K562 (cell line): Measurements from ENCODE around the gene MS4A5. TPM values are rescaled to one million over a fixed set of nuclear protein-coding genes. Genes with fewer than 3 reads are reported as not detected.

Experiments
- ATAC-seq: fragments of 200-7000 bp; cut with Tn5 transposase; 3 replicates; pipeline ENCODE4 v1.9.1; 2020; ENCODE audit warnings: moderate library complexity
- BruUV-seq: library from RNA; stranded (reverse); fragments of 400-500 nt; replicated peaks from 2 replicates; lab custom pipeline; 2021; lab: Mats Ljungman, UMichigan
- CTCF ChIA-PET: fragments of 300-600 bp; formaldehyde crosslinking; extraction: SDS; loops from one replicate; lab custom pipeline; 2021; ENCODE audit warnings: low intra/inter-chr PET ratio; lab: Yijun Ruan, JAX
- POLR2A ChIA-PET: fragments of 300-600, 350-650 bp; sonication (Branson Sonifier 250); formaldehyde crosslinking; extraction: SDS; loops from one replicate; lab custom pipeline; 2021; ENCODE audit warnings: antibody characterized with exemption, inconsistent platforms; lab: Yijun Ruan, JAX
- DNase-seq, 4 experiments: peaks; one replicate each; pipeline versions ENCODE4 v3.0.0 to v3.0.0-alpha.2; 2011 to 2018; ENCODE audit warnings: low spot score in 3 of 4, mixed read lengths in 3 of 4; ENCODE audit errors: extremely low read depth in 1 of 4
- FAIRE-seq: peaks from 2 replicates; lab custom pipeline; 2011; peaks lifted over from hg19 to GRCh38; lab: Jason Lieb, UNC
- H2AFZ ChIP-seq: 2 replicates; pipeline ENCODE4 v1.6.0; 2011; ENCODE audit warnings: low read depth, low read length, control low read depth, inconsistent platforms
- H3K27ac ChIP-seq: fragments of 200-600 bp; 3 replicates; pipeline ENCODE4 v1.8.0; 2011; ENCODE audit warnings: low read depth, mild to moderate bottlenecking, control low read depth, inconsistent platforms, low read length, moderate library complexity, mixed read lengths; ENCODE audit errors: extremely low read depth
- H3K27me3 ChIP-seq, 2 experiments: fragments of 300-600 bp in 1 of 2; 2 replicates in 1 of 2; 3 replicates in 1 of 2; pipeline versions ENCODE4 v1.6.0 to v1.8.0; 2011; ENCODE audit warnings: inconsistent platforms in 2 of 2, low read length in 2 of 2, mild to moderate bottlenecking in 1 of 2, mixed read lengths in 1 of 2, moderate library complexity in 1 of 2; ENCODE audit not compliant: control insufficient read depth in 2 of 2, insufficient read depth in 2 of 2
- H3K36me3 ChIP-seq: fragments of 300-600 bp; 3 replicates; pipeline ENCODE4 v1.8.0; 2011; ENCODE audit warnings: mild to moderate bottlenecking, low read length, inconsistent platforms; ENCODE audit not compliant: control insufficient read depth, insufficient read depth
- H3K4me1 ChIP-seq, 2 experiments: fragments of 200-600 bp in 1 of 2; replicated peaks in 1 of 2; 2 replicates in 1 of 2; 3 replicates in 1 of 2; pipeline versions ENCODE4 v1.5.1 to v1.8.0; 2011; ENCODE audit warnings: inconsistent platforms in 2 of 2, low read length in 2 of 2, mild to moderate bottlenecking in 1 of 2, mixed read lengths in 1 of 2, moderate library complexity in 1 of 2; ENCODE audit not compliant: control insufficient read depth in 2 of 2, insufficient read depth in 2 of 2
- H3K4me2 ChIP-seq: 2 replicates; pipeline ENCODE4 v1.6.1; 2011; ENCODE audit warnings: low read length, control low read depth, inconsistent platforms, mixed read lengths; ENCODE audit not compliant: insufficient read depth
- H3K4me3 ChIP-seq: fragments of 200-600 bp; sonication (generic), shearing (Covaris generic); 2 replicates; pipeline ENCODE4 v1.5.1; 2016; ENCODE audit warnings: control low read depth, inconsistent platforms
- H3K79me2 ChIP-seq: fragments of 200-600 bp; 3 replicates; pipeline ENCODE4 v1.8.0; 2011; ENCODE audit warnings: low read length, inconsistent platforms; ENCODE audit not compliant: control insufficient read depth, insufficient read depth
- H3K9ac ChIP-seq, 2 experiments: 2 replicates each; pipeline versions ENCODE4 v1.6.0 to v1.6.1; 2011; ENCODE audit warnings: low read depth in 2 of 2, low read length in 2 of 2, control low read depth in 1 of 2, inconsistent platforms in 1 of 2, mild to moderate bottlenecking in 1 of 2, mixed read lengths in 1 of 2; ENCODE audit not compliant: insufficient read depth in 1 of 2
- H3K9me1 ChIP-seq: one replicate; pipeline ENCODE4 v1.6.0; 2011; ENCODE audit warnings: inconsistent platforms, mild to moderate bottlenecking, low read length, moderate library complexity; ENCODE audit not compliant: control insufficient read depth, insufficient read depth
- H3K9me3 ChIP-seq: replicated peaks from 2 replicates; pipeline ENCODE4 v1.5.1; 2011; ENCODE audit warnings: low read depth, low read length, inconsistent platforms; ENCODE audit not compliant: control insufficient read depth, insufficient read depth
- H4K20me1 ChIP-seq: replicated peaks from 2 replicates; pipeline ENCODE4 v1.6.1; 2011; ENCODE audit warnings: low read length, inconsistent platforms, mixed read lengths; ENCODE audit not compliant: control insufficient read depth, insufficient read depth
- RBFOX2 ChIP-seq: fragments of 200-400 bp; formaldehyde crosslinking; IDR thresholded peaks from 2 replicates; pipeline ENCODE4 v1.6.1; 2017; ENCODE audit warnings: low read depth, mild to moderate bottlenecking, low read length, moderate library complexity
- WGBS: fragments of 100-300 bp; shearing (Covaris generic); methylation state at CpG from one replicate; pipeline ENCODE4 v1.1.6; 2016; ENCODE audit warnings: low coverage, mixed read lengths; ENCODE audit not compliant: insufficient coverage; ENCODE audit errors: missing lambda C conversion rate; 5-methylcytosine and 5-hydroxymethylcytosine counted together
- in situ Hi-C: fragments of 300-500 bp; cut with MboI; formaldehyde crosslinking; loops from 4 replicates; pipeline ENCODE4 v1.15.0; 2018; ENCODE audit warnings: inconsistent platforms, mixed read lengths
- intact Hi-C: fragments of 100-400 bp; cut with micrococcal nuclease; formaldehyde crosslinking; loops from 2 replicates; pipeline ENCODE4 v1.14.2; 2022
- polyA plus RNA-seq, 8 experiments: library from polyadenylated mRNA; depleted of rRNA in 4 of 8; stranded (reverse) in 5 of 8; unstranded in 3 of 8; fragments of >200 nt; fragmentation: Nextera tagmentation in 2 of 8; fragmentation: Illumina TruSeq in 1 of 8; extraction: Ambion mirVana in 2 of 8; extraction: Trizol in 1 of 8; gene quantifications; 2 replicates each; pipeline versions ENCODE4 v1.2.1 to v1.2.3, GENCODE V29; 2011 to 2014; ENCODE audit warnings: inconsistent platforms in 1 of 8, missing spikeins in 1 of 8
- total RNA-seq, 7 experiments: library from RNA; depleted of rRNA in 6 of 7; stranded (reverse); fragments of >200 nt in 6 of 7; fragmentation: Illumina TruSeq in 2 of 7; extraction: Trizol in 2 of 7; gene quantifications; 2 replicates each; pipeline versions ENCODE4 v1.2.1 to v1.2.3, GENCODE V29; 2011 to 2021; ENCODE audit warnings: low replicate concordance in 1 of 7
- TF ChIP-seq, protein P1 (sequence below): IDR thresholded peaks from 2 replicates; pipeline ENCODE4 v1.6.1; 2014; ENCODE audit warnings: antibody characterized with exemption
- TF ChIP-seq, protein P2 (sequence below), 3 experiments: fragments of 200-800 bp in 1 of 3; fragments of 250-450 bp in 1 of 3; fragments of 450-650 bp in 1 of 3; sonication (Bioruptor Pico) in 1 of 3; sonication (Bioruptor generic) in 1 of 3; formaldehyde crosslinking in 1 of 3; IDR thresholded peaks; 2 replicates each; pipeline versions ENCODE4 v1.6.1 to v1.8.0; 2016 to 2022; ENCODE audit warnings: mild to moderate bottlenecking in 2 of 3, missing genetic modification characterization in 2 of 3, missing compliant biosample characterization in 1 of 3, moderate library complexity in 1 of 3
- TF ChIP-seq, protein P3 (sequence below), 2 experiments: IDR thresholded peaks; 2 replicates each; pipeline ENCODE4 v1.6.1; 2012; ENCODE audit warnings: improper control_type of control experiment in 2 of 2, low read depth in 2 of 2, low read length in 2 of 2, borderline replicate concordance in 1 of 2

The MS4A5 gene
- total and polyA plus RNA-seq, 9 of the 15 experiments (the other 6 are each of a cell fraction or from before 2014, with no cell fraction given), result not detected

DNA sequence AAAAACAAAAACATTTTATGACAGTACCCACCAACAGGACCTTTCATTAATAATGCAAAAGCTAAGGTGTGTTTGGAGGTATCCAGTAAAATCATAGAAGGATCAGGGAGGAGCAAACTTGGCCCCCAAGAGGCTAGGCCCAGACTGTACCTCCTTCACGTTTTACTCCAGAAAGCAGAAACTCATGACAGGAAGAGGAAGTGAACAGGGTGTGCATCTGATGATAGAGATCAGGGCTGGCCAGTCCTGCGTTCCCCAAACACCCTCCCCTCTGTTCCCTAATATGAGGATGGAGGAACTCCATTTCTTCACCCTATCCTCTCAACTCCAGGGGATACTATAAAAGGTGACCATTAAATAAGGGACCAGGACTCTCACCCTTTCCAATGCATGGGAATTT is 53.0 kb downstream of the MS4A5 start:
- no peaks in the 10 kb centered on the region for H3K4me1 ChIP-seq
- intact Hi-C loops (loop anchor here (10.0 kb wide), 1 partner anchor 132 kb away; no protein-coding TSS in a partner anchor), in situ Hi-C loops (no loop called here)
- ChIA-PET CTCF (no interaction called here), POLR2A (no interaction called here)
- no peaks in the 10 kb centered on the region for H3K9me1 ChIP-seq
- H3K27ac ChIP-seq, result no peak overlapping the region
- H4K20me1 ChIP-seq, result no peaks in the 10 kb centered on the region
- ATAC-seq, result peak; percentile 47; the same call in 2 of the 3 replicates
- H3K4me3 ChIP-seq, result no peak overlapping the region
- no peak for FAIRE-seq
- no peaks in the 10 kb centered on the region for H3K36me3 ChIP-seq
- no peak for DNase-seq
- H3K27me3 ChIP-seq, result no peaks in the 10 kb centered on the region
- 0% methylated on average over 2 of the region's 2 CpGs for WGBS
- no TSS peak for BruUV-seq
- no peaks in the 10 kb centered on the region for H3K79me2 ChIP-seq
- no peak overlapping the region for H3K9ac ChIP-seq
- no peaks in the 10 kb centered on the region for H3K9me3 ChIP-seq
- 0 out of 2 replicates have a peak overlapping the region, but pooled peaks have one; percentile 7 for H2AFZ ChIP-seq
- no peak overlapping the region for H3K4me2 ChIP-seq
- TF ChIP-seq, protein P1, sequence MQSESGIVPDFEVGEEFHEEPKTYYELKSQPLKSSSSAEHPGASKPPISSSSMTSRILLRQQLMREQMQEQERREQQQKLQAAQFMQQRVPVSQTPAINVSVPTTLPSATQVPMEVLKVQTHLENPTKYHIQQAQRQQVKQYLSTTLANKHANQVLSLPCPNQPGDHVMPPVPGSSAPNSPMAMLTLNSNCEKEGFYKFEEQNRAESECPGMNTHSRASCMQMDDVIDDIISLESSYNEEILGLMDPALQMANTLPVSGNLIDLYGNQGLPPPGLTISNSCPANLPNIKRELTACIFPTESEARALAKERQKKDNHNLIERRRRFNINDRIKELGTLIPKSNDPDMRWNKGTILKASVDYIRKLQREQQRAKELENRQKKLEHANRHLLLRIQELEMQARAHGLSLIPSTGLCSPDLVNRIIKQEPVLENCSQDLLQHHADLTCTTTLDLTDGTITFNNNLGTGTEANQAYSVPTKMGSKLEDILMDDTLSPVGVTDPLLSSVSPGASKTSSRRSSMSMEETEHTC, result peak; percentile 51; the same call in 1 of the 2 replicates
- TF ChIP-seq, protein P2, sequence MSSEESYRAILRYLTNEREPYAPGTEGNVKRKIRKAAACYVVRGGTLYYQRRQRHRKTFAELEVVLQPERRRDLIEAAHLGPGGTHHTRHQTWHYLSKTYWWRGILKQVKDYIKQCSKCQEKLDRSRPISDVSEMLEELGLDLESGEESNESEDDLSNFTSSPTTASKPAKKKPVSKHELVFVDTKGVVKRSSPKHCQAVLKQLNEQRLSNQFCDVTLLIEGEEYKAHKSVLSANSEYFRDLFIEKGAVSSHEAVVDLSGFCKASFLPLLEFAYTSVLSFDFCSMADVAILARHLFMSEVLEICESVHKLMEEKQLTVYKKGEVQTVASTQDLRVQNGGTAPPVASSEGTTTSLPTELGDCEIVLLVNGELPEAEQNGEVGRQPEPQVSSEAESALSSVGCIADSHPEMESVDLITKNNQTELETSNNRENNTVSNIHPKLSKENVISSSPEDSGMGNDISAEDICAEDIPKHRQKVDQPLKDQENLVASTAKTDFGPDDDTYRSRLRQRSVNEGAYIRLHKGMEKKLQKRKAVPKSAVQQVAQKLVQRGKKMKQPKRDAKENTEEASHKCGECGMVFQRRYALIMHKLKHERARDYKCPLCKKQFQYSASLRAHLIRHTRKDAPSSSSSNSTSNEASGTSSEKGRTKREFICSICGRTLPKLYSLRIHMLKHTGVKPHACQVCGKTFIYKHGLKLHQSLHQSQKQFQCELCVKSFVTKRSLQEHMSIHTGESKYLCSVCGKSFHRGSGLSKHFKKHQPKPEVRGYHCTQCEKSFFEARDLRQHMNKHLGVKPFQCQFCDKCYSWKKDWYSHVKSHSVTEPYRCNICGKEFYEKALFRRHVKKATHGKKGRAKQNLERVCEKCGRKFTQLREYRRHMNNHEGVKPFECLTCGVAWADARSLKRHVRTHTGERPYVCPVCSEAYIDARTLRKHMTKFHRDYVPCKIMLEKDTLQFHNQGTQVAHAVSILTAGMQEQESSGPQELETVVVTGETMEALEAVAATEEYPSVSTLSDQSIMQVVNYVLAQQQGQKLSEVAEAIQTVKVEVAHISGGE (CRISPR knock-in tag; IDR thresholded peaks at IDR 0.05), result 0 out of 6 replicates have a peak, but pooled peaks of 1 of the 3 experiments have one; percentile 38
- no peak for TF ChIP-seq RBFOX2
- TF ChIP-seq, protein P3, sequence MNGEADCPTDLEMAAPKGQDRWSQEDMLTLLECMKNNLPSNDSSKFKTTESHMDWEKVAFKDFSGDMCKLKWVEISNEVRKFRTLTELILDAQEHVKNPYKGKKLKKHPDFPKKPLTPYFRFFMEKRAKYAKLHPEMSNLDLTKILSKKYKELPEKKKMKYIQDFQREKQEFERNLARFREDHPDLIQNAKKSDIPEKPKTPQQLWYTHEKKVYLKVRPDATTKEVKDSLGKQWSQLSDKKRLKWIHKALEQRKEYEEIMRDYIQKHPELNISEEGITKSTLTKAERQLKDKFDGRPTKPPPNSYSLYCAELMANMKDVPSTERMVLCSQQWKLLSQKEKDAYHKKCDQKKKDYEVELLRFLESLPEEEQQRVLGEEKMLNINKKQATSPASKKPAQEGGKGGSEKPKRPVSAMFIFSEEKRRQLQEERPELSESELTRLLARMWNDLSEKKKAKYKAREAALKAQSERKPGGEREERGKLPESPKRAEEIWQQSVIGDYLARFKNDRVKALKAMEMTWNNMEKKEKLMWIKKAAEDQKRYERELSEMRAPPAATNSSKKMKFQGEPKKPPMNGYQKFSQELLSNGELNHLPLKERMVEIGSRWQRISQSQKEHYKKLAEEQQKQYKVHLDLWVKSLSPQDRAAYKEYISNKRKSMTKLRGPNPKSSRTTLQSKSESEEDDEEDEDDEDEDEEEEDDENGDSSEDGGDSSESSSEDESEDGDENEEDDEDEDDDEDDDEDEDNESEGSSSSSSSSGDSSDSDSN (IDR thresholded peaks at IDR 0.05; ENCODE audit: borderline replicate concordance in 1 of 2, low read depth in 2 of 2, low read length in 2 of 2), result no peak
